SK-N-SH treated with all-trans-retinoic acid at 6 μM for 48 hours (cell line): ENCODE results near the gene DNAI4.

Experiments used
- ATAC-seq: fragments of 200-7000 bp; cut with Tn5 transposase; 3 replicates; pipeline ENCODE4 v1.9.1; 2020; ENCODE audit warnings: mild to moderate bottlenecking, moderate library complexity
- ARNTL ChIP-seq: fragments of 450-650 bp; formaldehyde crosslinking; IDR thresholded peaks from 2 replicates; pipeline ENCODE4 v1.5.0; 2020; ENCODE audit warnings: low read depth, mild to moderate bottlenecking, moderate library complexity, borderline replicate concordance
- BACH2 ChIP-seq: fragments of 250-450 bp; sonication (Bioruptor Pico); IDR thresholded peaks from 2 replicates; pipeline ENCODE4 v1.9.0; 2021; ENCODE audit warnings: mild to moderate bottlenecking, borderline replicate concordance
- CSDC2 ChIP-seq: fragments of 250-450 bp; sonication (Bioruptor Pico); IDR thresholded peaks from 2 replicates; pipeline ENCODE4 v1.5.0; 2020; ENCODE audit warnings: mild to moderate bottlenecking, moderate library complexity
- CSRNP3 ChIP-seq: fragments of 250-450 bp; sonication (Bioruptor Pico); IDR thresholded peaks from 2 replicates; pipeline ENCODE4 v1.5.1; 2021; ENCODE audit warnings: mild to moderate bottlenecking, moderate library complexity
- ESRRG ChIP-seq: fragments of 250-450 bp; sonication (Bioruptor Pico); IDR thresholded peaks from 2 replicates; pipeline ENCODE4 v1.6.1; 2021; ENCODE audit warnings: mild to moderate bottlenecking
- GLIS3 ChIP-seq: fragments of 250-450 bp; sonication (Bioruptor Pico); IDR thresholded peaks from 2 replicates; pipeline ENCODE4 v1.5.0; 2020; ENCODE audit warnings: mild to moderate bottlenecking, moderate library complexity
- ISL1 ChIP-seq: fragments of 250-450 bp; sonication (Bioruptor Pico); IDR thresholded peaks from 2 replicates; pipeline ENCODE4 v2.1.2; 2022; ENCODE audit warnings: mild to moderate bottlenecking, moderate library complexity
- OSR1 ChIP-seq: fragments of 250-450 bp; sonication (Bioruptor Pico); IDR thresholded peaks from 2 replicates; pipeline ENCODE4 v1.8.0; 2022; ENCODE audit warnings: moderate library complexity, mild to moderate bottlenecking, inconsistent platforms
- PPARA ChIP-seq: fragments of 250-450 bp; sonication (Bioruptor Pico); IDR thresholded peaks from 2 replicates; pipeline ENCODE4 v1.5.0; 2020; ENCODE audit warnings: mild to moderate bottlenecking, borderline replicate concordance
- RARB ChIP-seq: fragments of 250-450 bp; sonication (Bioruptor Pico); IDR thresholded peaks from 2 replicates; pipeline ENCODE4 v1.8.0; 2021; ENCODE audit warnings: mild to moderate bottlenecking, moderate library complexity
- SNAI2 ChIP-seq: fragments of 250-450 bp; sonication (Bioruptor Pico); IDR thresholded peaks from 2 replicates; pipeline ENCODE4 v1.5.0; 2020; ENCODE audit warnings: mild to moderate bottlenecking, moderate library complexity
- TCF4 ChIP-seq: fragments of 250-450 bp; sonication (Bioruptor Pico); IDR thresholded peaks from 2 replicates; pipeline ENCODE4 v1.8.0; 2021; ENCODE audit warnings: mild to moderate bottlenecking, moderate library complexity, borderline replicate concordance
- TOX ChIP-seq: fragments of 250-450 bp; sonication (Bioruptor Pico); IDR thresholded peaks from 2 replicates; pipeline ENCODE4 v1.8.0; 2021; ENCODE audit warnings: mild to moderate bottlenecking, moderate library complexity, borderline replicate concordance
- ZC3H10 ChIP-seq: fragments of 250-450 bp; sonication (Bioruptor Pico); IDR thresholded peaks from 2 replicates; pipeline ENCODE4 v1.5.1; 2021; ENCODE audit warnings: mild to moderate bottlenecking, moderate library complexity
- ZFP3 ChIP-seq: fragments of 250-450 bp; sonication (Bioruptor Pico); IDR thresholded peaks from 2 replicates; pipeline ENCODE4 v1.5.0; 2020; ENCODE audit warnings: mild to moderate bottlenecking, moderate library complexity
- ZFP30 ChIP-seq: fragments of 450-650 bp; formaldehyde crosslinking; IDR thresholded peaks from 2 replicates; pipeline ENCODE4 v1.5.0; 2022; ENCODE audit warnings: mild to moderate bottlenecking, moderate library complexity
- ZNF565 ChIP-seq: fragments of 450-650 bp; formaldehyde crosslinking; conservative IDR thresholded peaks from 2 replicates; pipeline ENCODE4 v1.5.0; 2020; ENCODE audit warnings: low read depth, mild to moderate bottlenecking, moderate library complexity
- ZNF70 ChIP-seq: fragments of 450-650 bp; formaldehyde crosslinking; IDR thresholded peaks from 2 replicates; pipeline ENCODE4 v1.5.0; 2020; ENCODE audit warnings: mild to moderate bottlenecking, moderate library complexity
- ZNF8 ChIP-seq: fragments of 450-650 bp; formaldehyde crosslinking; IDR thresholded peaks from 2 replicates; pipeline ENCODE4 v1.5.0; 2020; ENCODE audit warnings: mild to moderate bottlenecking, moderate library complexity
- TF ChIP-seq, protein P1 (sequence below): fragments of 250-450 bp; sonication (Bioruptor Pico); IDR thresholded peaks from 2 replicates; pipeline ENCODE4 v1.8.0; 2021; ENCODE audit warnings: low read depth, mild to moderate bottlenecking, moderate library complexity, borderline replicate concordance
- TF ChIP-seq, protein P2 (sequence below): fragments of 250-450 bp; sonication (Bioruptor Pico); IDR thresholded peaks from 2 replicates; pipeline ENCODE4 v1.8.0; 2020; ENCODE audit warnings: mild to moderate bottlenecking, moderate library complexity, borderline replicate concordance
- TF ChIP-seq, protein P3 (sequence below): fragments of 250-450 bp; sonication (Bioruptor Pico); IDR thresholded peaks from 2 replicates; pipeline ENCODE4 v1.5.1; 2020; ENCODE audit warnings: low read depth, mild to moderate bottlenecking, moderate library complexity

Gene DNAI4

GRCh38 chr1:66929146-66929688 is 4.6 kb upstream of the DNAI4 start:
- no peak for ATAC-seq
- TF ChIP-seq ZNF8 (CRISPR knock-in tag) (no peak), CSDC2 (no peak)
- TF ChIP-seq, all 23 proteins: peak for 0

DNA sequence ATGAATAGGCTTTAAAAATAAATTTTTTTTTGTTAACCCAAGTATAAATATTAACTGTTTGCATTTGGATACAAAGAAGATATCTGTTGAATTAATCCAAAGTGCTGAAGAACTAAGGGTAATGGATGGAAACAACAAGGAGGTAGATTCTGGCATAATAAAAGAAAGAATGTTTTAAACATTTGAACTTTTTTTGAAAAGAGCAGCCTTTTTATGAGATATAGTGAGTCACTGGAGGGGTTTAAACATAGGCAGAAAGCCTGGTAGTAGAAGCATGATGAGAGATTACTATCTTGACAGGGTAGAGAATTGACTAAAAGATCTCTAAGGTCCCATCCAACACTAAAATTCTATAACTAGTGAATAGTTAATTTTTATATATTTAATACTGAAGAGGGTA is 2.9 kb upstream of the DNAI4 start:
- no peak for TF ChIP-seq ZC3H10 (CRISPR knock-in tag)
- TF ChIP-seq, protein P1, sequence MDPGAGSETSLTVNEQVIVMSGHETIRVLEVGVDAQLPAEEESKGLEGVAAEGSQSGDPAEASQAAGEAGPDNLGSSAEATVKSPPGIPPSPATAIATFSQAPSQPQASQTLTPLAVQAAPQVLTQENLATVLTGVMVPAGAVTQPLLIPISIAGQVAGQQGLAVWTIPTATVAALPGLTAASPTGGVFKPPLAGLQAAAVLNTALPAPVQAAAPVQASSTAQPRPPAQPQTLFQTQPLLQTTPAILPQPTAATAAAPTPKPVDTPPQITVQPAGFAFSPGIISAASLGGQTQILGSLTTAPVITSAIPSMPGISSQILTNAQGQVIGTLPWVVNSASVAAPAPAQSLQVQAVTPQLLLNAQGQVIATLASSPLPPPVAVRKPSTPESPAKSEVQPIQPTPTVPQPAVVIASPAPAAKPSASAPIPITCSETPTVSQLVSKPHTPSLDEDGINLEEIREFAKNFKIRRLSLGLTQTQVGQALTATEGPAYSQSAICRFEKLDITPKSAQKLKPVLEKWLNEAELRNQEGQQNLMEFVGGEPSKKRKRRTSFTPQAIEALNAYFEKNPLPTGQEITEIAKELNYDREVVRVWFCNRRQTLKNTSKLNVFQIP = no peak
- no peak for TF ChIP-seq ZNF8 (CRISPR knock-in tag)
- TF ChIP-seq OSR1 (CRISPR knock-in tag) = no peak
- no peak for TF ChIP-seq ZFP30
- no peak for TF ChIP-seq PPARA (CRISPR knock-in tag)

GRCh38 chr1:66925944-66926343 is 1.3 kb upstream of the DNAI4 start:
- no peak for ATAC-seq

More for the DNA sequence above, 2.9 kb upstream of the DNAI4 start:
- ATAC-seq = no peak

DNA sequence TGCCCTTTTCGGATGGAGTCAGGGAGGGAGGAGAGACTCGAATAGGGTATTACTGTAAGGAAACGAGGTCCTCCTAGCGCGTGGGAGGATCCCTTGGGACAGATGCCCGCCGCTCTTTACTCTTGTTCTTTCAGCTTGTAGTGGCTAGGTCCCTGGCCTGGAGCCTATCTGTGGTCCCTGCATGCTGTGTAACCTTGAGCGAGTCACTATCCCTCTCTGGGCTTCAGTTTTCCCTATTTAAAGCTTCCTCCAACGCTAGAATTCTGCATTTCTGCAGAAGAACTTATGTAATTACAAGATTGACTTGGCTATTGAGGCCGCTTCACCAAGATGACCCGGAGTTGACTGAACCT is 878 bp upstream of the DNAI4 start:
- ATAC-seq = peak; percentile 18; the same call in 2 of the 3 replicates
- TF ChIP-seq ZNF565 (CRISPR knock-in tag) (no peak), GLIS3 (CRISPR knock-in tag) (peak; percentile 70; the same call in 1 of the 2 replicates)

More at GRCh38 chr1:66925944-66926343, 1.3 kb upstream of the DNAI4 start:
- TF ChIP-seq ZFP30 (no peak), GLIS3 (CRISPR knock-in tag) (no peak), ESRRG (CRISPR knock-in tag) (no peak), ARNTL (no peak), ZNF8 (CRISPR knock-in tag) (no peak), OSR1 (CRISPR knock-in tag) (no peak), CSRNP3 (no peak), ZC3H10 (CRISPR knock-in tag) (no peak), ZNF70 (CRISPR knock-in tag) (no peak)
- TF ChIP-seq, all 23 proteins: peak for 0

GRCh38 chr1:66920543-66920942 is 4.1 kb downstream of the DNAI4 start:
- no peak for ATAC-seq
- TF ChIP-seq RARB (no peak), TOX (CRISPR knock-in tag) (no peak), BACH2 (no peak), ZFP30 (no peak), ZC3H10 (CRISPR knock-in tag) (no peak), ARNTL (no peak), ZNF70 (CRISPR knock-in tag) (no peak), TCF4 (CRISPR knock-in tag) (no peak), CSDC2 (no peak), ESRRG (CRISPR knock-in tag) (no peak), CSRNP3 (no peak), SNAI2 (no peak), GLIS3 (CRISPR knock-in tag) (no peak), ISL1 (CRISPR knock-in tag) (no peak), OSR1 (CRISPR knock-in tag) (no peak), ZFP3 (CRISPR knock-in tag) (no peak), ZNF8 (CRISPR knock-in tag) (no peak)
- TF ChIP-seq, protein P1 = no peak
- TF ChIP-seq, protein P2, sequence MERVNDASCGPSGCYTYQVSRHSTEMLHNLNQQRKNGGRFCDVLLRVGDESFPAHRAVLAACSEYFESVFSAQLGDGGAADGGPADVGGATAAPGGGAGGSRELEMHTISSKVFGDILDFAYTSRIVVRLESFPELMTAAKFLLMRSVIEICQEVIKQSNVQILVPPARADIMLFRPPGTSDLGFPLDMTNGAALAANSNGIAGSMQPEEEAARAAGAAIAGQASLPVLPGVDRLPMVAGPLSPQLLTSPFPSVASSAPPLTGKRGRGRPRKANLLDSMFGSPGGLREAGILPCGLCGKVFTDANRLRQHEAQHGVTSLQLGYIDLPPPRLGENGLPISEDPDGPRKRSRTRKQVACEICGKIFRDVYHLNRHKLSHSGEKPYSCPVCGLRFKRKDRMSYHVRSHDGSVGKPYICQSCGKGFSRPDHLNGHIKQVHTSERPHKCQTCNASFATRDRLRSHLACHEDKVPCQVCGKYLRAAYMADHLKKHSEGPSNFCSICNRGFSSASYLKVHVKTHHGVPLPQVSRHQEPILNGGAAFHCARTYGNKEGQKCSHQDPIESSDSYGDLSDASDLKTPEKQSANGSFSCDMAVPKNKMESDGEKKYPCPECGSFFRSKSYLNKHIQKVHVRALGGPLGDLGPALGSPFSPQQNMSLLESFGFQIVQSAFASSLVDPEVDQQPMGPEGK (CRISPR knock-in tag) = no peak
- TF ChIP-seq, protein P3, sequence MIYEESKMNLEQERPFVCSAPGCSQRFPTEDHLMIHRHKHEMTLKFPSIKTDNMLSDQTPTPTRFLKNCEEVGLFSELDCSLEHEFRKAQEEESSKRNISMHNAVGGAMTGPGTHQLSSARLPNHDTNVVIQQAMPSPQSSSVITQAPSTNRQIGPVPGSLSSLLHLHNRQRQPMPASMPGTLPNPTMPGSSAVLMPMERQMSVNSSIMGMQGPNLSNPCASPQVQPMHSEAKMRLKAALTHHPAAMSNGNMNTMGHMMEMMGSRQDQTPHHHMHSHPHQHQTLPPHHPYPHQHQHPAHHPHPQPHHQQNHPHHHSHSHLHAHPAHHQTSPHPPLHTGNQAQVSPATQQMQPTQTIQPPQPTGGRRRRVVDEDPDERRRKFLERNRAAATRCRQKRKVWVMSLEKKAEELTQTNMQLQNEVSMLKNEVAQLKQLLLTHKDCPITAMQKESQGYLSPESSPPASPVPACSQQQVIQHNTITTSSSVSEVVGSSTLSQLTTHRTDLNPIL = no peak
